Chondrocyte (in vitro differentiated cells): ENCODE measurements around the gene TMEM163. TPM values are rescaled to one million over a fixed set of nuclear protein-coding genes. Genes with fewer than 3 reads are reported as not detected.

Source experiments
- DNase-seq: peaks from one replicate; pipeline ENCODE4 v3.0.0; 2021; ENCODE audit warnings: mixed read lengths, low spot score
- H3K27ac Mint-ChIP-seq: one replicate; pipeline ENCODE4 v1.8.0; 2021; ENCODE audit warnings: mild to moderate bottlenecking, moderate library complexity, mixed read lengths; ENCODE audit not compliant: unreplicated experiment
- H3K27me3 Mint-ChIP-seq: 2 replicates; pipeline ENCODE4 v1.8.0; 2021; ENCODE audit warnings: low read depth, mixed read lengths
- H3K36me3 Mint-ChIP-seq: 2 replicates; pipeline ENCODE4 v1.8.0; 2021; ENCODE audit warnings: low read depth, mixed read lengths
- H3K4me1 Mint-ChIP-seq: 2 replicates; pipeline ENCODE4 v1.8.0; 2021; ENCODE audit warnings: low read depth, mild to moderate bottlenecking, mixed read lengths
- H3K4me3 Mint-ChIP-seq: one replicate; pipeline ENCODE4 v1.8.0; 2021; ENCODE audit warnings: mild to moderate bottlenecking, moderate library complexity, mixed read lengths; ENCODE audit not compliant: unreplicated experiment
- H3K9me3 Mint-ChIP-seq: 2 replicates; pipeline ENCODE4 v1.8.0; 2021; ENCODE audit warnings: low read depth, mixed read lengths
- CTCF ChIP-seq: fragments of 200-600 bp; sonication (generic); IDR thresholded peaks from 2 replicates; pipeline ENCODE4 v1.5.0; 2021; ENCODE audit warnings: antibody characterized with exemption, mild to moderate bottlenecking, moderate library complexity
- total RNA-seq: library from RNA; stranded (reverse); gene quantifications from 3 replicates; pipeline ENCODE4 v1.2.1, GENCODE V29; 2021

The TMEM163 gene
- total RNA-seq, 1 donor from 2014 or later: 0.07 TPM

GRCh38 chr2:134443814-134444480 is 274.9 kb downstream of the TMEM163 start:
- H3K27me3 Mint-ChIP-seq: no peaks in the 10 kb centered on the region
- no peak overlapping the region for H3K4me3 Mint-ChIP-seq
- H3K4me1 Mint-ChIP-seq: peaks cover 14% of the 10 kb centered on the region
- H3K36me3 Mint-ChIP-seq: peaks cover 8% of the 10 kb centered on the region
- H3K27ac Mint-ChIP-seq: no peak overlapping the region
- H3K9me3 Mint-ChIP-seq: no peaks in the 10 kb centered on the region
- no peak for DNase-seq
- TF ChIP-seq CTCF: no peak

- H3K9me3 Mint-ChIP-seq: no peaks in the 10 kb centered on the region
- no peak overlapping the region for H3K27ac Mint-ChIP-seq
- no peak for DNase-seq
- TF ChIP-seq CTCF: no peak
- H3K4me3 Mint-ChIP-seq: no peak overlapping the region
- H3K4me1 Mint-ChIP-seq: peaks cover 9% of the 10 kb centered on the region
- H3K36me3 Mint-ChIP-seq: peaks cover 8% of the 10 kb centered on the region
- no peaks in the 10 kb centered on the region for H3K27me3 Mint-ChIP-seq
These were observed 277.5 kb downstream of the TMEM163 start for GRCh38 chr2:134441153-134441863.

- Mint-ChIP-seq H3K27me3 (no peaks in the 10 kb centered on the region), H3K9me3 (no peaks in the 10 kb centered on the region), H3K4me3 (no peak overlapping the region), H3K36me3 (peaks cover 8% of the 10 kb centered on the region), H3K4me1 (peaks cover 1% of the 10 kb centered on the region), H3K27ac (no peak overlapping the region)
- no peak for DNase-seq
- no peak for TF ChIP-seq CTCF
These were observed 278.4 kb downstream of the TMEM163 start for GRCh38 chr2:134440336-134440909.

- peaks cover 8% of the 10 kb centered on the region for H3K36me3 Mint-ChIP-seq
- no peak overlapping the region for H3K27ac Mint-ChIP-seq
- no peak overlapping the region for H3K4me3 Mint-ChIP-seq
These were observed 280.4 kb downstream of the TMEM163 start for GRCh38 chr2:134438371-134438770.

More at GRCh38 chr2:134438371-134438770, 280.4 kb downstream of the TMEM163 start:
- DNase-seq: no peak
- Mint-ChIP-seq H3K27me3 (no peaks in the 10 kb centered on the region), H3K9me3 (no peaks in the 10 kb centered on the region), H3K4me1 (no peaks in the 10 kb centered on the region)
- no peak for TF ChIP-seq CTCF
